ENCODE measurements around the gene MAP1B.
A peak's percentile ranks its signal among the peaks of the same experiment; 100 is the strongest.
"Not testable (repeated sequence)": the region's sequence is repeated elsewhere in the genome, so short reads cannot be mapped to it uniquely, and the experiment has no call there.

The MAP1B gene

GRCh38 chr5:72166070-72166979 lies 59.0 kb downstream of the MAP1B start:
- DNase-seq: no peak

GRCh38 chr5:72167257-72167656 lies 60.0 kb downstream of the MAP1B start:
- no peak for DNase-seq

GRCh38 chr5:72167804-72168203 lies 60.5 kb downstream of the MAP1B start:
- DNase-seq: no peak

GRCh38 chr5:72170101-72170500 lies 62.8 kb downstream of the MAP1B start:
- DNase-seq: no peak

- DNase-seq: not testable (repeated sequence)
These were observed 63.9 kb downstream of the MAP1B start for GRCh38 chr5:72171181-72171580.

- no peak for DNase-seq
These were observed 64.4 kb downstream of the MAP1B start for GRCh38 chr5:72171667-72172066.

GRCh38 chr5:72172786-72173185 lies 65.5 kb downstream of the MAP1B start:
- no peak for DNase-seq

GRCh38 chr5:72177538-72177937 lies 70.3 kb downstream of the MAP1B start:
- no peak for DNase-seq

- DNase-seq: no peak
These were observed 71.9 kb downstream of the MAP1B start for GRCh38 chr5:72179028-72179815.

GRCh38 chr5:72179816-72180440 lies 72.7 kb downstream of the MAP1B start:
- DNase-seq: no peak

GRCh38 chr5:72180925-72181324 lies 73.7 kb downstream of the MAP1B start:
- DNase-seq: no peak

GRCh38 chr5:72182686-72183085 lies 75.4 kb downstream of the MAP1B start:
- no peak for DNase-seq

GRCh38 chr5:72183101-72183520 lies 75.8 kb downstream of the MAP1B start:
- DNase-seq: no peak

GRCh38 chr5:72184408-72184807 lies 77.1 kb downstream of the MAP1B start:
- no peak for DNase-seq

- no peak for DNase-seq
These were observed 78.4 kb downstream of the MAP1B start for GRCh38 chr5:72185496-72186329.

GRCh38 chr5:72187388-72188075 lies 80.3 kb downstream of the MAP1B start:
- DNase-seq: no peak

- no peak for DNase-seq
These were observed 80.9 kb downstream of the MAP1B start for GRCh38 chr5:72188166-72188565.

GRCh38 chr5:72189146-72189545 lies 81.9 kb downstream of the MAP1B start:
- no peak for DNase-seq

- DNase-seq: no peak
These were observed 84.1 kb downstream of the MAP1B start for GRCh38 chr5:72191404-72191803.

GRCh38 chr5:72194846-72195245 lies 87.6 kb downstream of the MAP1B start:
- DNase-seq: peak; percentile 39

GRCh38 chr5:72195581-72195980 lies 88.3 kb downstream of the MAP1B start:
- no peak for DNase-seq

- no peak for DNase-seq
These were observed 90.1 kb downstream of the MAP1B start for GRCh38 chr5:72197393-72197792.

Measured in CD4-positive, alpha-beta T cell treated with Interleukin-17A for 1 hour (primary cell).